Cerebellar cortex (tissue), 1 donor: Measurements from ENCODE around the gene KCNJ6.
"Not testable (repeated sequence)": the region's sequence is repeated elsewhere in the genome, so short reads cannot be mapped to it uniquely, and the experiment has no call there.

ENCODE experiments used
- DNase-seq: peaks from one replicate; pipeline ENCODE4 v3.0.0-alpha.2; 2015; ENCODE audit warnings: low spot score

The KCNJ6 gene

GRCh38 chr21:37780991-37781983, 135.0 kb downstream of the KCNJ6 start:
- DNase-seq: no peak

- no peak for DNase-seq
These were observed 145.1 kb downstream of the KCNJ6 start for GRCh38 chr21:37771181-37771580.

GRCh38 chr21:37770461-37770860, 145.8 kb downstream of the KCNJ6 start:
- no peak for DNase-seq

- no peak for DNase-seq
These were observed 146.6 kb downstream of the KCNJ6 start for GRCh38 chr21:37769656-37770055.

GRCh38 chr21:37767984-37768383, 148.3 kb downstream of the KCNJ6 start:
- DNase-seq: no peak

GRCh38 chr21:37766129-37766528, 150.1 kb downstream of the KCNJ6 start:
- no peak for DNase-seq

- no peak for DNase-seq
These were observed 150.9 kb downstream of the KCNJ6 start for GRCh38 chr21:37765221-37765900.

- DNase-seq: no peak
These were observed 151.6 kb downstream of the KCNJ6 start for GRCh38 chr21:37764691-37765090.

GRCh38 chr21:37763298-37763697, 153.0 kb downstream of the KCNJ6 start:
- no peak for DNase-seq

GRCh38 chr21:37762606-37763005, 153.7 kb downstream of the KCNJ6 start:
- no peak for DNase-seq

GRCh38 chr21:37761406-37761805, 154.9 kb downstream of the KCNJ6 start:
- DNase-seq: not testable (repeated sequence)

- no peak for DNase-seq
These were observed 156.5 kb downstream of the KCNJ6 start for GRCh38 chr21:37759777-37760176.

- no peak for DNase-seq
These were observed 157.3 kb downstream of the KCNJ6 start for GRCh38 chr21:37758982-37759381.

- no peak for DNase-seq
These were observed 158.5 kb downstream of the KCNJ6 start for GRCh38 chr21:37757606-37758376.

GRCh38 chr21:37753122-37753599, 163.1 kb downstream of the KCNJ6 start:
- DNase-seq: peak; percentile 40

- no peak for DNase-seq
These were observed 164.8 kb downstream of the KCNJ6 start for GRCh38 chr21:37751268-37751975.

GRCh38 chr21:37749132-37749531, 167.1 kb downstream of the KCNJ6 start:
- no peak for DNase-seq

GRCh38 chr21:37748351-37748750, 167.9 kb downstream of the KCNJ6 start:
- DNase-seq: no peak

- DNase-seq: no peak
These were observed 169.4 kb downstream of the KCNJ6 start for GRCh38 chr21:37746849-37747248.

GRCh38 chr21:37744551-37744950, 171.7 kb downstream of the KCNJ6 start:
- DNase-seq: no peak

- DNase-seq: peak; percentile 58
These were observed 173.7 kb downstream of the KCNJ6 start for GRCh38 chr21:37742532-37742931.

GRCh38 chr21:37742115-37742514, 174.1 kb downstream of the KCNJ6 start:
- peak; percentile 66 for DNase-seq
